Measurements from ENCODE around the gene ADD1. TPM values are rescaled to one million over a fixed set of nuclear protein-coding genes. Genes with fewer than 3 reads are reported as not detected.

The ADD1 gene
- total and polyA plus RNA-seq, 4 donors: 127 to 400 (median 268) TPM

- TF ChIP-seq, protein P1, sequence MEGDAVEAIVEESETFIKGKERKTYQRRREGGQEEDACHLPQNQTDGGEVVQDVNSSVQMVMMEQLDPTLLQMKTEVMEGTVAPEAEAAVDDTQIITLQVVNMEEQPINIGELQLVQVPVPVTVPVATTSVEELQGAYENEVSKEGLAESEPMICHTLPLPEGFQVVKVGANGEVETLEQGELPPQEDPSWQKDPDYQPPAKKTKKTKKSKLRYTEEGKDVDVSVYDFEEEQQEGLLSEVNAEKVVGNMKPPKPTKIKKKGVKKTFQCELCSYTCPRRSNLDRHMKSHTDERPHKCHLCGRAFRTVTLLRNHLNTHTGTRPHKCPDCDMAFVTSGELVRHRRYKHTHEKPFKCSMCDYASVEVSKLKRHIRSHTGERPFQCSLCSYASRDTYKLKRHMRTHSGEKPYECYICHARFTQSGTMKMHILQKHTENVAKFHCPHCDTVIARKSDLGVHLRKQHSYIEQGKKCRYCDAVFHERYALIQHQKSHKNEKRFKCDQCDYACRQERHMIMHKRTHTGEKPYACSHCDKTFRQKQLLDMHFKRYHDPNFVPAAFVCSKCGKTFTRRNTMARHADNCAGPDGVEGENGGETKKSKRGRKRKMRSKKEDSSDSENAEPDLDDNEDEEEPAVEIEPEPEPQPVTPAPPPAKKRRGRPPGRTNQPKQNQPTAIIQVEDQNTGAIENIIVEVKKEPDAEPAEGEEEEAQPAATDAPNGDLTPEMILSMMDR (IDR thresholded peaks at IDR 0.05; ENCODE audit: control extremely low read depth, extremely low read depth): no peak
- H3K36me3 ChIP-seq (ENCODE audit: control insufficient read depth in 4 of 4, insufficient read depth in 4 of 4, low read length in 4 of 4): no peaks in the 10 kb centered on the region
- no peak for DNase-seq
- H3K4me1 ChIP-seq (ENCODE audit: control insufficient read depth in 5 of 5, insufficient read depth in 5 of 5, low read length in 5 of 5): peaks cover 29 to 85% (median 52%) of the 10 kb centered on the region in 5 donors
- no peaks in the 10 kb centered on the region for H3K9me3 ChIP-seq (ENCODE audit: control insufficient read depth in 4 of 4, insufficient read depth in 3 of 4, low read length in 3 of 4)
- H3K27ac ChIP-seq (ENCODE audit: low read depth in 1 of 2, low read length in 1 of 2): peak overlapping the region in 1 of 2 donors; percentile 13
- no peak overlapping the region for H3K9ac ChIP-seq (ENCODE audit: insufficient read depth in 1 of 2, low read length in 2 of 2)
- ATAC-seq (ENCODE audit: insufficient read depth, low FRiP score): no peak
- H3K4me3 ChIP-seq: no peak overlapping the region
- H3K27me3 ChIP-seq (ENCODE audit: control insufficient read depth in 3 of 3, insufficient read depth in 3 of 3, low read length in 2 of 3): no peaks in the 10 kb centered on the region
Observed at GRCh38 chr4:2863649-2864048, 20.0 kb downstream of the ADD1 start.

- peak overlapping the region in 1 of 2 donors; percentile 26 for H3K9ac ChIP-seq (ENCODE audit: insufficient read depth in 1 of 2, low read length in 2 of 2)
- H3K27ac ChIP-seq (ENCODE audit: low read depth in 1 of 2, low read length in 1 of 2): no peak overlapping the region
- WGBS, 2 donors: 28 to 75% methylated on average over 2 of the region's 2 CpGs
- H3K27me3 ChIP-seq (ENCODE audit: control insufficient read depth in 3 of 3, insufficient read depth in 3 of 3, low read length in 2 of 3): no peaks in the 10 kb centered on the region
- DNase-seq: peak in 2 of 3 donors; percentile 54 to 63
- ATAC-seq (ENCODE audit: insufficient read depth, low FRiP score): no peak
- H3K9me3 ChIP-seq (ENCODE audit: control insufficient read depth in 4 of 4, insufficient read depth in 3 of 4, low read length in 3 of 4): no peaks in the 10 kb centered on the region
- H3K4me1 ChIP-seq (ENCODE audit: control insufficient read depth in 5 of 5, insufficient read depth in 5 of 5, low read length in 5 of 5): peaks cover 33 to 85% (median 49%) of the 10 kb centered on the region in 5 donors
- no peak overlapping the region for H3K4me3 ChIP-seq
- no peaks in the 10 kb centered on the region for H3K36me3 ChIP-seq (ENCODE audit: control insufficient read depth in 4 of 4, insufficient read depth in 4 of 4, low read length in 4 of 4)
- TF ChIP-seq, protein P1 (IDR thresholded peaks at IDR 0.05; ENCODE audit: control extremely low read depth, extremely low read depth): no peak
Observed at GRCh38 chr4:2865196-2865780, 21.6 kb downstream of the ADD1 start.

DNA sequence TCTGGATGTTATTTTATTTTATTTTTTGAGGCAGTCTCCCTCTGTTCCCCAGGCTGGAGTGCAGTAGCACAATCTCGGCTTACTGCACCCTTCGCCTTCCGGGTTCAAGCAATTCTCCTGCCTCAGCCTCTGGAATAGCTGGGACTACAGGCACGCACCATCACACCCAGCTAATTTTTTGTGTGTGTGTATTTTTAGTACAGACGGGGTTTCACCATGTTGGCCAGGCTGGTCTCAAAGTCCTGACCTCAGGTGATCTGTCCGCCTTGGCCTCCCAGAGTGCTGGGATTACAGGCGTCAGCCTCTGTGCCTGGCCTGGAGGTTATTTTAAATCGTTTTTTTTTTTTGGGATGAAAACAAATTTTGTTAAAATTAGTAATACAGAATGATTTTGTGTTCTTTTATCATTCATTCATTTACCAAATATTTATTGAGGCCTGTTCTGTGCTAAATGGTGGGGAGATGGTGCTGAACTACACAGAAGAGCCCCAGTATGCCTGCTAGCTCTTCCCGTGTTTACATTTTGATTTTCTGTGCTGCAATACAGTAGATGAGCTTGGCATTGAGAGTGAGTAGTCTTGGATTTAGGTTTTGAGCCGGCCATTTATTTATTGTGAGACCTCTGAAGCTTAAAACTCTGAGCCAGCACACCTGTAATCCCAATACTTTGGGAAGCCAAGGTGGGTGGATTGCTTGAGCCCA, 22.7 kb downstream of the ADD1 start:
- WGBS, 2 donors: 64 to 77% methylated on average over 10 of the region's 10 CpGs
- peak in 1 of 3 donors; percentile 32 for DNase-seq
- peak overlapping the region; percentile 47 to 70 for H3K27ac ChIP-seq (ENCODE audit: low read depth in 1 of 2, low read length in 1 of 2)

More for the DNA sequence above, 22.7 kb downstream of the ADD1 start:
- Histone ChIP-seq H3K36me3 (ENCODE audit: control insufficient read depth in 4 of 4, insufficient read depth in 4 of 4, low read length in 4 of 4) (no peaks in the 10 kb centered on the region), H3K4me3 (no peak overlapping the region), H3K9me3 (ENCODE audit: control insufficient read depth in 4 of 4, insufficient read depth in 3 of 4, low read length in 3 of 4) (no peaks in the 10 kb centered on the region), H3K27me3 (ENCODE audit: control insufficient read depth in 3 of 3, insufficient read depth in 3 of 3, low read length in 2 of 3) (no peaks in the 10 kb centered on the region), H3K4me1 (ENCODE audit: control insufficient read depth in 5 of 5, insufficient read depth in 5 of 5, low read length in 5 of 5) (peaks cover 31 to 74% (median 44%) of the 10 kb centered on the region in 5 donors), H3K9ac (ENCODE audit: insufficient read depth in 1 of 2, low read length in 2 of 2) (no peak overlapping the region)
- ATAC-seq (ENCODE audit: insufficient read depth, low FRiP score): no peak
- TF ChIP-seq, protein P1 (IDR thresholded peaks at IDR 0.05; ENCODE audit: control extremely low read depth, extremely low read depth): no peak
